ENCODE data around the gene CRISP3.

Gene CRISP3

DNA sequence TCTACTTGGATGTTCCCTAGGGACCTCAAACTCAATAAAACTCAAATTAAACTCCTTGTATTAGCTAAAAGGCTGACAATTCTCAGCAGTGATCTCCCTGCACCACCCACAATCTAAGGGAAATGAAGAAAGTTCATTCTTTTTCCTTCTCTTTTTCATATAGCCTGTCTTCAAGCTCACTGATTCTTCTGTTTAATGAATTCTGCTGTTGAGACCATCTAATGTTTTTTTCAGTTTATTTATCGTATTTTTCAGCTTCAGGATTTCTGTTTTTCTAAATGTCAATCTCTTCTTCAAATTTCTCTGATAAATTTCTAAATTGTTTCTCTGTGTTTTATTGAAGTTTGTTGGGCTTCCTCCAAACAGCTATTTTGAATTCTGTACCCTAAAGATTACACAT, 50.7 kb downstream of the CRISP3 start:
- no peaks in the 10 kb centered on the region for H3K27me3 ChIP-seq (ENCODE audit: control insufficient read depth, insufficient read depth, low read length)
- H3K9me3 ChIP-seq (ENCODE audit: control insufficient read depth, insufficient read depth, low read length): no peaks in the 10 kb centered on the region
- no peaks in the 10 kb centered on the region for H3K36me3 ChIP-seq (ENCODE audit: control insufficient read depth, insufficient read depth, low read length)
- no peak overlapping the region for H3K4me3 ChIP-seq (ENCODE audit: low read depth, low read length)
- no peaks in the 10 kb centered on the region for H3K4me1 ChIP-seq (ENCODE audit: control insufficient read depth, insufficient read depth, low read length)
- H3K9ac ChIP-seq (ENCODE audit: low read depth, low read length): no peak overlapping the region
- H3K27ac ChIP-seq (ENCODE audit: low read depth, low read length): no peak overlapping the region

DNA sequence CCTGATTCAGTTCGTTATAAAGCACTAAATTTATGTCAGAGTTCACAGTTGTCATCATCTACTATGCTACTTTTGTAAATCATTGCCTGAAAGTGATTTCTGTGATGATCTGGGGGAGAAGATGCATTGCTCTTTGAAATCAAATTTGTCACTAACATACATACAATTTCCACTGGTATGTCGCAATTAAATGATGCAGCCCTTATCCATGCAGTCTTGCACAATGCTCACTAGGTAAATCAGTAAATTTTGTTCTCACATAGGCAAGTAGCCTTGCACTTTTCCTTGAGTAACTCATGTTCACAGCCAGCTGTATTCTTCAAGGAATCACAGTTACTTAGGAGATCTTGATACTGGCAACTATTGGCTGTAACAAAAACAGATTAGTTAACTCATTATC, 51.7 kb downstream of the CRISP3 start:
- Histone ChIP-seq H3K27ac (ENCODE audit: low read depth, low read length) (no peak overlapping the region), H3K36me3 (ENCODE audit: control insufficient read depth, insufficient read depth, low read length) (no peaks in the 10 kb centered on the region), H3K4me1 (ENCODE audit: control insufficient read depth, insufficient read depth, low read length) (no peaks in the 10 kb centered on the region), H3K27me3 (ENCODE audit: control insufficient read depth, insufficient read depth, low read length) (no peaks in the 10 kb centered on the region), H3K9me3 (ENCODE audit: control insufficient read depth, insufficient read depth, low read length) (no peaks in the 10 kb centered on the region), H3K4me3 (ENCODE audit: low read depth, low read length) (no peak overlapping the region), H3K9ac (ENCODE audit: low read depth, low read length) (no peak overlapping the region)
